ENCODE results near the gene KATNIP. TPM values are rescaled to one million over a fixed set of nuclear protein-coding genes. Genes with fewer than 3 reads are reported as not detected.
A peak's percentile ranks its signal among the peaks of the same experiment; 100 is the strongest.

Gene KATNIP
- total and polyA plus RNA-seq, 9 of the 15 experiments (the other 6 are each of a cell fraction or from before 2014, with no cell fraction given): 1.7 to 13.2 (median 8.0) TPM

DNA sequence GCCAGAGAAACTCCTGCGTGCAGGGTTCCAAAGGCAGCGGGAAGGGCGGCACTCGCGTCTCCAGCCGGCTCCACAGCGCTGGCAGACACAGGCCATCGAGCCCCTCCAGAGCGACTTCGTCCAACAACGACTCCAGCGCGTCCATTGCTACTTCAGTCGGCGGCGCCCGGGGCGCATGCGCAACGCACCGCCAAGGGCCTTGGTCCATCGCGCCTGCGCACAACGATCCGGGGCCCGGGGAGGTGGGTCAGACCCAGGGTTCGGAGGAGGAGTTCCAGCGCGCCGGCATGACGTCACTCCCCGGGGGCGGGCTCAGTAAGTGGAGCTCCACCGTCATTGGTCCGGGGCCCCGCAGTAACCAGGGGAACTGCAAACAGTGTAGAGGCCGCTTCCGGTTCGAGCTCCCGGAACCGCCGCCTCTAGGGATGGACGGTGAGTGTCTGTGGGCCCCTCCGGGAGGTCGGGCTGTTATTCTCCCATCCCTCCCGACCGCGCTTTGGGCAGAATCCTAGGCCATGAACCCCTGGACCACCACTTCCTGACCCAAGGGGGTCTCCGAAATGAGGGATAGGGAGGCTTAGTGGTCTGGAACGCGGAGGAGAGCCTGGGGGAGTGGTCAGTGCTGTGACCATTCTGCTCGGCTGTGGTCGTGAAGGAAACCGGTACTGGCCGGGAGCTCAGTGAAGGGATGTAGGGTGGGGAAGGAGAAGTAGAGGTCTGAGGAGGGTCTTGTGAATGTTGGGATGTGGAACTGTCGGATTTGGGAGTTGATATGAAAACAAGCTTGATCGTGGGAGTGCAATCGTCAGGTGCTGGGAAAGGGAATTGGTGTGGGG is at the start of gene KATNIP, which contains the start of gene GTF3C1 (continued):
- TF ChIP-seq U2AF1 (optimal IDR thresholded peaks at IDR 0.05; ENCODE audit: low read depth, low read length) (no peak), ZFP91 (CRISPR knock-in tag; IDR thresholded peaks at IDR 0.05) (no peak), TAL1 (IDR thresholded peaks at IDR 0.05) (no peak), SIX5 (IDR thresholded peaks at IDR 0.05; ENCODE audit: borderline replicate concordance in 1 of 2, insufficient read depth in 1 of 2, low read depth in 1 of 2, low read length in 2 of 2) (no peak), ERF (CRISPR knock-in tag; IDR thresholded peaks at IDR 0.05) (no peak), CBX5 (IDR thresholded peaks at IDR 0.05; ENCODE audit: borderline replicate concordance, low read depth) (no peak), GTF2B (IDR thresholded peaks at IDR 0.05; ENCODE audit: extremely low read depth, insufficient read length) (no peak), KLF10 (CRISPR knock-in tag; IDR thresholded peaks at IDR 0.05) (no peak), POLR2B (IDR thresholded peaks at IDR 0.05; ENCODE audit: low read depth, partially characterized antibody) (peak; percentile 90), ATF1 (CRISPR knock-in tag; IDR thresholded peaks at IDR 0.05) (peak; percentile 53; the same call in 1 of the 2 replicates), ATF1 (tag; IDR thresholded peaks at IDR 0.05) (peak; percentile 99), DPF2 (IDR thresholded peaks at IDR 0.05) (peak; percentile 20; the same call in 1 of the 2 replicates), RFX1 (IDR thresholded peaks at IDR 0.05) (peak; percentile 98), NR2C2 (CRISPR knock-in tag; IDR thresholded peaks at IDR 0.05) (no peak), NR2C2 (tag; IDR thresholded peaks at IDR 0.05) (peak; percentile 88; the same call in 1 of the 2 replicates), NFRKB (IDR thresholded peaks at IDR 0.05; ENCODE audit: low read depth) (0 out of 2 replicates have a peak, but pooled peaks have one; percentile 46), ZNF584 (CRISPR knock-in tag; IDR thresholded peaks at IDR 0.05; ENCODE audit: low read depth) (no peak), SMARCB1 (IDR thresholded peaks at IDR 0.05; ENCODE audit: insufficient read length, low read depth) (no peak), ZNF12 (CRISPR knock-in tag; IDR thresholded peaks at IDR 0.05) (no peak), POLR2A (conservative IDR thresholded peaks at IDR 0.05) (peak; percentile 81), NBN (IDR thresholded peaks at IDR 0.05; ENCODE audit: low read depth) (no peak), FOXJ3 (CRISPR knock-in tag; IDR thresholded peaks at IDR 0.05) (no peak), ZNF23 (CRISPR knock-in tag; IDR thresholded peaks at IDR 0.05) (no peak)
- TF ChIP-seq, protein P1, sequence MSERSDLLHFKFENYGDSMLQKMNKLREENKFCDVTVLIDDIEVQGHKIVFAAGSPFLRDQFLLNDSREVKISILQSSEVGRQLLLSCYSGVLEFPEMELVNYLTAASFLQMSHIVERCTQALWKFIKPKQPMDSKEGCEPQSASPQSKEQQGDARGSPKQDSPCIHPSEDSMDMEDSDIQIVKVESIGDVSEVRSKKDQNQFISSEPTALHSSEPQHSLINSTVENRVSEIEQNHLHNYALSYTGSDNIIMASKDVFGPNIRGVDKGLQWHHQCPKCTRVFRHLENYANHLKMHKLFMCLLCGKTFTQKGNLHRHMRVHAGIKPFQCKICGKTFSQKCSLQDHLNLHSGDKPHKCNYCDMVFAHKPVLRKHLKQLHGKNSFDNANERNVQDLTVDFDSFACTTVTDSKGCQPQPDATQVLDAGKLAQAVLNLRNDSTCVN (CRISPR knock-in tag; IDR thresholded peaks at IDR 0.05): no peak
- TF ChIP-seq, protein P2, sequence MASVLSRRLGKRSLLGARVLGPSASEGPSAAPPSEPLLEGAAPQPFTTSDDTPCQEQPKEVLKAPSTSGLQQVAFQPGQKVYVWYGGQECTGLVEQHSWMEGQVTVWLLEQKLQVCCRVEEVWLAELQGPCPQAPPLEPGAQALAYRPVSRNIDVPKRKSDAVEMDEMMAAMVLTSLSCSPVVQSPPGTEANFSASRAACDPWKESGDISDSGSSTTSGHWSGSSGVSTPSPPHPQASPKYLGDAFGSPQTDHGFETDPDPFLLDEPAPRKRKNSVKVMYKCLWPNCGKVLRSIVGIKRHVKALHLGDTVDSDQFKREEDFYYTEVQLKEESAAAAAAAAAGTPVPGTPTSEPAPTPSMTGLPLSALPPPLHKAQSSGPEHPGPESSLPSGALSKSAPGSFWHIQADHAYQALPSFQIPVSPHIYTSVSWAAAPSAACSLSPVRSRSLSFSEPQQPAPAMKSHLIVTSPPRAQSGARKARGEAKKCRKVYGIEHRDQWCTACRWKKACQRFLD (CRISPR knock-in tag; IDR thresholded peaks at IDR 0.05): no peak; the same call in 1 of the 2 replicates

Data from K562 (cell line).